Measurements from ENCODE around the gene CPNE1.

CPNE1 gene

DNA sequence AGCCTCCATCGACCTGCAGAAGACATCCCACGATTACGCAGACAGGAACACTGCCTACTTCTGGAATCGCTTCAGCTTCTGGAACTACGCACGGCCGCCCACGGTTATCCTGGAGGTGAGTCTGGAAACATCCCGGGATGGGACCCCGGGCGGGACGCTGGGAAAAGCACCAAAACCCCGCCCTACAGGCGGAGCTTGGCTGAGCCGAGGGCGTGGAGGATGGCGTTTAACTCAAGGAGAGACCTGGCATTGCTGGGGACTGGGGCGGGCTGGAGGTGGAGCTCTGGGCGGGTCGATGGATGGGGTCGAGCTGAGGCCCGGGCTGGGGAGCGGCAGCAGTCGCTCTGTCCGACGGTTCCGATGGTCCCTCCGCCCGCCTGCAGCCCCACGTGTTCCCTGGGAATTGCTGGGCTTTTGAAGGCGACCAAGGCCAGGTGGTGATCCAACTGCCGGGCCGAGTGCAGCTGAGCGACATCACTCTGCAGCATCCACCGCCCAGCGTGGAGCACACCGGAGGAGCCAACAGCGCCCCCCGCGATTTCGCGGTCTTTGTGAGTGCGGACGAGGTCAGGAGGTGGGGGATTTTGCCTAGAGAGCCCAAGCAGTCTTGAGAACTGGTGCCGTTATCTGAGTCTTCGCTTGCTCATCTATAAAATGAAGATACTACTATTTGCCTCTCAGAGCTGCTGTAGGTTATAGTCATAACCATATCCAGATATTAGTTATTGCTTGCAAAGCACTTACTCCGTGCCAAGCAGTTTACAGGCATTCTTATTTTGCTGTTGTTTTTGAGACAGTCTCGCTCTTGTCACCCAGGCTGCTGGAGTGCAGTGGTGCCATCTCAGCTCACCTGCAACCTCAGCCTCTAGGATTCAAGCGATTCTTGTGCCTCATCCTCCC, 45.3 kb downstream of the CPNE1 start:
- DNase-seq (ENCODE audit: low spot score) = peak; percentile 65

- peak; percentile 20 for DNase-seq (ENCODE audit: low spot score)
Observed at GRCh38 chr20:35618263-35619131, 46.2 kb downstream of the CPNE1 start.

GRCh38 chr20:35617397-35618262, 47.1 kb downstream of the CPNE1 start:
- DNase-seq (ENCODE audit: low spot score) = peak; percentile 86

DNA sequence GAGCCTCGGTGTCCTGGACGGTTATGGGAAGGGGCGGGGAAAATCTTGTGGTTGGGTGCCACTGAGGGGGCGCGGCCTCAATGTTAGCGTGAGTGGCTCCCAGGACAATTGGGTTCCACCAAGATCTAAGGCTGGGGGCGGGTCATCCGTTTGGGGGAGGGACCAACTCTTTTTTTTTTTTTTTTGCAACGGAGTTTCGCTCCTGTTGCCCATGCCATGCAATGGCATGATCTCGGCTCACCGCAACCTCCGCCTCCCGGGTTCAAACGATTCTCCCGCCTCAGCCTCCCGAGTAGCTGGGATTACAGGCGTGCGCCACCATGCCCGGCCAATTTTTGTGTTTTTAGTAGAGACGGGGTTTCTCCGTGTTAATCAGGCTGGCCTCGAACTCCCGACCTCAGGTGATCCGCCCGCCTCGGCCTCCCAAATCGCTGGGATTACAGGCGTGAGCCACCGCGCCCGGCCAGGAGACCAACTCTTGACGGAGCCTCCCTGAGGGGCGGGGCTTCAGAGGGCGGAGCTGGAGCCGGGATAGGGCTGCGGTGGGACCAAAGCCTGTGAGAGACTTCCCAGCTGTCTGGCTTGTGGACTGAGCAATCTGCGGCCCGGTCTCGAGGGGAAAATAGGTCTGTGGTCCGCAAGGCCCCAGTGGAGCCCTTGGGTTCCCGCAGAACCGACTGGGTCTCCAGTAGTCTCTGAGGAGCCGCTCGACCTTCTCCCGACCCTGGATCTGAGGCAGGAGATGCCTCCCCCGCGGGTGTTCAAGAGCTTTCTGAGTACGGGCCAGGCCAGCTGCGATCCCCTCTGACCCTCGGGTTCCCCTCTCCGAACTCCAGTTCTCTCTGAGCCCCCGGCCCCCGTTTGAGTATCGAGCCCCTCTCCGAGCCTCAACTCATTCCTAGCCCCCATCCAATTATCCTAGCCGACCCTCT, 48.0 kb downstream of the CPNE1 start:
- peak; percentile 76 for DNase-seq (ENCODE audit: low spot score)

DNA sequence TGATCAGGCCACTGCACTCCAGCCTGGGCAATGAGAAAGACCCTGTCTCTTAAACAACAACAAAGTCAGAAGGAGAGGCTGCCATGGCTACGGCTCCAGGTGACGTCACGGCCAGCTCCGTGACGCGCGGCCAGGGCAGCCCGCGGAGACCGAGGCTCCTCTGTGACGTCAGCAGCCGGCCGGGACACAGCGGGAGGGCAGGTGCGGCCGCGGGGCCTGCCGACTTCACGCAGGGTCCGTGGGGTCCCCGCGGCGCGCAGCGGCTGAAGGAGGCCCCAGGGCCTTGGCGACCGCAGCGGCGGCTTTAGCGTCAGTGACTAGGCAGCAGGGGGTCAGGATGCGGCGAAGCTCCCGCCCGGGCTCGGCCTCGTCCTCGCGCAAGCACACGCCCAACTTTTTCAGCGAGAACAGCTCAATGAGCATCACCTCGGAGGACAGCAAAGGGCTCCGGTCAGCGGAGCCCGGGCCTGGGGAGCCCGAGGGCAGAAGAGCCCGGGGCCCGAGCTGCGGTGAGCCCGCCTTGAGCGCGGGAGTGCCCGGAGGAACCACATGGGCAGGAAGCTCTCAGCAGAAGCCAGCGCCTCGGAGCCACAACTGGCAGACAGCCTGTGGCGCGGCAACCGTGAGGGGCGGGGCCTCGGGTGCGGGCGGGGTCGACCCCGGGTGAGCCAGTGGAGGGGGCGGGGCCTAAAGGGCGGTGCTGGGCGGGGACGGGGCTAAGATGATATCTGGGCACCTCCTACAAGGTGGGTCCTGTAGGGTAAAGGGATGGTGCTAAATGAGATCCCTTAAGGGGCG, 48.8 kb downstream of the CPNE1 start, which contains the start of gene SPAG4:
TSS of gene SPAG4 (plus strand) at position 163 of the 798 bp plus-strand sequence. CDS start at position 338, 175 bp downstream.
- DNase-seq (ENCODE audit: low spot score) = peak; percentile 100

DNA sequence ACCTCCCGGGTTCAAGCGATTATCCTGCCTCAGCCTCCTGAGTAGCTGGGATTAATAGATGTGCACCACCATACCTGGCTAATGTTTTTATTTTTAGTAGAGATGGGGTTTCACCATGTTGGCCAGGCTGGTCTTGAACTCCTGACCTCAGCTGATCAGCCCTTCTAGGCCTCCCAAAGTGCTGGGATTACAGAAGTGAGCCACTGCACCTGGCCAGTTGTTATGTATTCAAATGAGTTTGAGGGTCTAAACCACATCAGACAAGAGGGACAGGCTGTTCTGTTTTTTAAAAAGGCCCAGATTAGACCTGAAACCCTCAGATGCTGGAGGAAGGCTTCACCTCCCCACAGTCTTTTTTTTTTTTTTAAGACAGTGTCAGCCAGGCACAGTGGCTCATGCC, 53.2 kb downstream of the CPNE1 start:
- DNase-seq (ENCODE audit: low spot score) = no peak

DNA sequence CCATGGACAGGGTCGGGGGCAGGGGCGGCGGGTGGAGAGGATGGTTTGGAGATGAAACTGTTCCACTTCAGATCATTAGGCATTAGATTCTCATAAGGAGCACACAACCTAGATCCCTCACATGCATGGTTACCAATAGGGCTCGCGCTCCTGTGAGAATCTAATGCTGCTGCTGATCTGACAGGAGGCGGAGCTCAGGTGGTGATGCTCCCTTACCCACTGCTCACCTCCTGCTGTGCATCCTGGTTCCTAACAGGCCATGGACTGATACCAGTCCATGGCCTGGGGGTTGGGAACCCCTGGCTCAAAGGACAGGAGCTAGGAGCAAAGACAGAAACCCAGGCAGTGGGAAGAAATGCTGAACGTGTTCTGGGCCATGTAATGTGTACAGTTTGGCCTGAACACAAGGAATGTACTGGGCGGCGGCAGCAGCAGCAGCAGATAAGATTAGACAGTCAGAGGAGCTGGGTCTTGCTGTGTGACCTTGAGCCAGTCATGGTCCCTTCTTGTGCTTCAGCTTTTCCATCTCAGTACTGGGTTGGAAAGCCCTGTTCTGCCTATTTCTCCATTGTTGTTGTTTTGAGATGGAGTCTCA, 53.8 kb downstream of the CPNE1 start:
- DNase-seq (ENCODE audit: low spot score) = no peak

- no peak for DNase-seq (ENCODE audit: low spot score)
Observed at GRCh38 chr20:35607003-35607735, 57.5 kb downstream of the CPNE1 start.

GRCh38 chr20:35606127-35606526, 58.6 kb downstream of the CPNE1 start:
- DNase-seq (ENCODE audit: low spot score) = no peak

DNA sequence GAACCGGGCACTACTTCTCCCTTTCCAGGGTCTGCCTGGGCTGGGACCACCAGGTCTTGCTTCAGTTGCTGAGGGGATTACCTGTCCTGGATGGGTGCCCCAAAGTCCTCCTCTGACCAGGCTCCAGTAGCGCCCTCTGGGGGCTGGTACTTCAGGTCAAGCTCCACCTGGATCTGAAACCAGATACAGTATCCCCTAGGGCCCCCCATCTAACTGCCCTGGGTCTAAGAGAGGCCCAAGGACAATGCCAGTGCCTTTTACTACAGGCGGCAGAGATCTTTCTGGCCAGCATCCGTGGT, 60.3 kb downstream of the CPNE1 start:
- no peak for DNase-seq (ENCODE audit: low spot score)

- no peak for DNase-seq (ENCODE audit: low spot score)
Observed at GRCh38 chr20:35603695-35604448, 60.8 kb downstream of the CPNE1 start.

DNA sequence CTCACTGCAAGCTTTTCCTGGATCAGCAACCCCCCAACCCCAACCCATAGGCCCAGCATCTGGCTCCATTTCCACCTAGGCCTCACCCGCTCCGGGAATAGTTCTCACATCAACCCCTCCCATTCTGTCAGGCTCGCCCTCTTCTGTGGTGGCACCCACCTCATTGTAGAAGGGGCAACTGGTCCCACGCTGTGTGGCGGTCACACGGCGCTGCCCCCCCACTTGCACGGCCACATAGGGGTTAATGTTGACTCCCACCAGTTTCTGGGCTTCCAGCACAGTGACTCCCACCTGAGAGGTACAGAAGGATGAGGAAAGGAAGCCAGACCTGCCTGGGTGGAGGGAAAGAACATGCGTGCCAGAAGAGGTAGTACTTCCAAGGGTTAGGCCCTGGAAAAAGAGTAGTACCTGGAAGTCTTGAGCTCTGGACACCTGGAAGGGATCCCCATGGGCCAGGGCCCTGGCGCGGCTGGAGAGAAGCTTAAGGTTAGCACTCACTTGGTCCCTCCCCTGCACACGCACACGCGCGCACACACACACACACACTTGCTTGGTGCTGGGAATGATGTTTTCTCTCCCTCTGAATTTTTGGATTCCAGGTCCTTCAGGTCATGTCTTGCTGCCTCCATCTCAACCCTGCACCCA, 61.7 kb downstream of the CPNE1 start:
- DNase-seq (ENCODE audit: low spot score) = no peak

DNA sequence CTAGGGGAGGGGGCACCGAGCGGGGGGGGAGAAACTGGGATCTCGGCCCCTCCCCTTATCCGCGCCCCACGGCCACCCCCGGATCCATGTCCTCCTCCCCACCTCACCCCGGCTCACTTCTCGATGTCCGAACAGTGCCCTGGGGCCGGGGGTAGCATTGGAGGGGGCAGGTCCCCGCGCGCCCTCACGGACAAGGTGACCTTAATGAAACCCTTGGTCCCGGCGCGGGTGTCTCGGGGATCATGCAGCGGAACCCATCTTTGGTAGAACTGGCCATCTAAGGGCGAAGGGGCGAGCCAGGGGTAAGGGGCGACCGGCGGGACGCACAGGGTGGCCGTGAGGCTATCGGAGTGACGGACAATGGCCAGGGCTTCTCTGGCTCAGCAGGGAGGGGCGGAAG, 62.7 kb downstream of the CPNE1 start:
- no peak for DNase-seq (ENCODE audit: low spot score)

- peak; percentile 48 for DNase-seq (ENCODE audit: low spot score)
Observed at GRCh38 chr20:35600993-35601973, 63.4 kb downstream of the CPNE1 start.

GRCh38 chr20:35600176-35600992, 64.3 kb downstream of the CPNE1 start:
- DNase-seq (ENCODE audit: low spot score) = no peak

DNA sequence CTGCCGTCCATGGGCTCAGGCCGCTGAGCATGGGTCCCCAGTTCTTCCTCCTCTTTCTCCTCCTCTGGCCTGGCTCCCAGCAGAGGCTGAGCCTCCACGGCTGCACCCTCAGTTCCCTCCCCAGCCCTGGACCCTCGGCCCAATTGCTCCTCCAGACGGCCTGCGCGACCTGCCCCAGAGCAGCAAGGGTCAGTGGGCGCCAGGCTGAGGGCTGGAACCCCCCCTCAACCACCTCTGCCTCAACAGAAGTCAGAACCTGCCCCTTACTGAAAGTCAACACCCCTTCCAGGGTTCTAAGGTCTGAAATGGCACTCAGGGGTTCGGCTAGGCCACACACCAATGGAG, 65.0 kb downstream of the CPNE1 start:
- DNase-seq (ENCODE audit: low spot score) = no peak
